IMR-90 (cell line): ENCODE results near the gene RHO. TPM values are rescaled to one million over a fixed set of nuclear protein-coding genes. Genes with fewer than 3 reads are reported as not detected.

Experiments used
- ATAC-seq: fragments of 200-7000 bp; cut with Tn5 transposase; 2 replicates; pipeline ENCODE4 v1.9.1; 2020; ENCODE audit warnings: low read depth, mild to moderate bottlenecking, moderate library complexity
- BruUV-seq: library from RNA; stranded (reverse); fragments of 400-500 nt; replicated peaks from 2 replicates; lab custom pipeline; 2021; lab: Mats Ljungman, UMichigan
- CTCF ChIA-PET: fragments of 300-600 bp; formaldehyde crosslinking; extraction: SDS; loops from one replicate; lab custom pipeline; 2021; ENCODE audit warnings: antibody characterized with exemption; lab: Yijun Ruan, JAX
- POLR2A ChIA-PET: fragments of 300-600 bp; sonication (Branson Sonifier 250); formaldehyde crosslinking; loops from one replicate; lab custom pipeline; 2022; ENCODE audit warnings: antibody characterized with exemption; ENCODE audit not compliant: unreplicated experiment; lab: Charles Lee
- DNase-seq: peaks from one replicate; pipeline ENCODE4 v3.0.0; 2013
- H2AFZ ChIP-seq: replicated peaks from 2 replicates; pipeline ENCODE3; 2013; ENCODE audit warnings: low read length, mild to moderate bottlenecking; ENCODE audit not compliant: poor library complexity
- H2AK5ac ChIP-seq: 2 replicates; pipeline ENCODE4 v1.6.1; 2013; ENCODE audit warnings: low read depth, low read length, inconsistent platforms
- H2AK9ac ChIP-seq: replicated peaks from 2 replicates; pipeline ENCODE3; 2013; ENCODE audit warnings: mild to moderate bottlenecking, low read depth, low read length, moderate library complexity; ENCODE audit not compliant: poor library complexity
- H2BK120ac ChIP-seq: 2 replicates; pipeline ENCODE4 v1.6.1; 2013; ENCODE audit warnings: low read depth, low read length, inconsistent platforms
- H2BK15ac ChIP-seq: 3 replicates; pipeline ENCODE4 v1.6.1; 2013; ENCODE audit warnings: low read depth, low read length, inconsistent platforms
- H2BK20ac ChIP-seq: 2 replicates; pipeline ENCODE4 v1.6.1; 2013; ENCODE audit warnings: low read depth, mild to moderate bottlenecking, inconsistent platforms, low read length, moderate library complexity
- H2BK5ac ChIP-seq: 2 replicates; pipeline ENCODE4 v1.6.1; 2013; ENCODE audit warnings: mild to moderate bottlenecking, low read depth, low read length, inconsistent platforms; ENCODE audit not compliant: poor library complexity, severe bottlenecking
- H3K14ac ChIP-seq: replicated peaks from 2 replicates; pipeline ENCODE4 v1.6.1; 2013; ENCODE audit warnings: low read depth, low read length, inconsistent platforms
- H3K18ac ChIP-seq: 2 replicates; pipeline ENCODE4 v1.6.1; 2013; ENCODE audit warnings: low read depth, low read length, control low read depth
- H3K23ac ChIP-seq: 2 replicates; pipeline ENCODE4 v1.6.1; 2013; ENCODE audit warnings: low read depth, low read length, inconsistent platforms
- H3K27ac ChIP-seq: 2 replicates; pipeline ENCODE4 v1.5.1; 2013; ENCODE audit warnings: mild to moderate bottlenecking, control low read depth, low read length; ENCODE audit not compliant: insufficient read depth
- H3K27me3 ChIP-seq: 2 replicates; pipeline ENCODE4 v1.6.1; 2013; ENCODE audit warnings: low read length; ENCODE audit not compliant: control insufficient read depth, insufficient read depth
- H3K36me3 ChIP-seq: 2 replicates; pipeline ENCODE4 v1.6.1; 2013; ENCODE audit warnings: low read length, mixed read lengths; ENCODE audit not compliant: control insufficient read depth, insufficient read depth
- H3K4ac ChIP-seq: 2 replicates; pipeline ENCODE4 v1.6.1; 2013; ENCODE audit warnings: low read depth, low read length, inconsistent platforms
- H3K4me1 ChIP-seq: 2 replicates; pipeline ENCODE4 v1.6.1; 2013; ENCODE audit warnings: low read length, mixed read lengths; ENCODE audit not compliant: control insufficient read depth, insufficient read depth
- H3K4me2 ChIP-seq: 2 replicates; pipeline ENCODE4 v1.6.1; 2013; ENCODE audit warnings: low read depth, mild to moderate bottlenecking, control low read depth, low read length, moderate library complexity
- H3K4me3 ChIP-seq: 2 replicates; pipeline ENCODE4 v1.5.1; 2013; ENCODE audit warnings: low read depth, mild to moderate bottlenecking, control low read depth, low read length, moderate library complexity; ENCODE audit not compliant: insufficient read depth
- H3K56ac ChIP-seq: 2 replicates; pipeline ENCODE4 v1.6.1; 2013; ENCODE audit warnings: low read length, inconsistent platforms; ENCODE audit not compliant: insufficient read depth; ENCODE audit errors: extremely low read depth
- H3K79me1 ChIP-seq, 2 experiments: 2 replicates each; pipeline ENCODE4 v1.6.1; 2013; ENCODE audit warnings: low read length in 2 of 2, inconsistent platforms in 1 of 2, low read depth in 1 of 2
- H3K9ac ChIP-seq: 2 replicates; pipeline ENCODE4 v1.6.1; 2013; ENCODE audit warnings: low read depth, low read length, control low read depth
- H3K9me1 ChIP-seq: 2 replicates; pipeline ENCODE4 v1.6.1; 2013; ENCODE audit warnings: low read length, inconsistent platforms; ENCODE audit not compliant: insufficient read depth
- H3K9me3 ChIP-seq: 2 replicates; pipeline ENCODE4 v1.6.1; 2013; ENCODE audit warnings: low read length; ENCODE audit not compliant: control insufficient read depth, insufficient read depth
- H4K20me1 ChIP-seq: 2 replicates; pipeline ENCODE4 v1.6.1; 2013; ENCODE audit warnings: low read length, inconsistent platforms; ENCODE audit not compliant: insufficient read depth
- H4K5ac ChIP-seq: 2 replicates; pipeline ENCODE4 v1.6.1; 2013; ENCODE audit warnings: mild to moderate bottlenecking, low read depth, low read length, control low read depth
- H4K8ac ChIP-seq, 2 experiments: 2 replicates each; pipeline ENCODE4 v1.6.1; 2013; ENCODE audit warnings: low read depth in 2 of 2, low read length in 2 of 2, control low read depth in 1 of 2, inconsistent platforms in 1 of 2
- H4K91ac ChIP-seq: 2 replicates; pipeline ENCODE4 v1.6.1; 2013; ENCODE audit warnings: low read depth, low read length, inconsistent platforms; ENCODE audit not compliant: insufficient read depth
- CEBPB ChIP-seq: IDR thresholded peaks from 2 replicates; pipeline ENCODE4 v1.6.1; 2012; ENCODE audit warnings: low read depth, low read length, improper control_type of control experiment
- CHD1 ChIP-seq: IDR thresholded peaks from 2 replicates; pipeline ENCODE4 v1.6.1; 2012; ENCODE audit warnings: low read depth, low read length, improper control_type of control experiment
- FOS ChIP-seq: fragments of 150-350 bp; IDR thresholded peaks from 2 replicates; pipeline ENCODE4 v1.6.1; 2016; ENCODE audit warnings: low read depth, low read length
- POLR2A ChIP-seq: IDR thresholded peaks from 2 replicates; pipeline ENCODE4 v1.6.1; 2012; ENCODE audit warnings: mild to moderate bottlenecking, low read depth, low read length
- SMC3 ChIP-seq: fragments of 150-350 bp; IDR thresholded peaks from 2 replicates; pipeline ENCODE4 v1.6.1; 2016; ENCODE audit warnings: low read depth, mild to moderate bottlenecking, antibody characterized with exemption, low read length, moderate library complexity
- WGBS, 2 experiments: methylation state at CpG; one replicate each; pipeline versions ENCODE4 v1.1.5 to v1.1.7; 2013; ENCODE audit warnings: missing lambda C conversion rate in 2 of 2; ENCODE audit not compliant: insufficient read length in 1 of 2; ENCODE audit errors: extremely low coverage in 2 of 2; 5-methylcytosine and 5-hydroxymethylcytosine counted together
- dilution Hi-C: fragments of 300-500 bp; cut with HindIII; formaldehyde crosslinking; loops from one replicate; pipeline ENCODE4 v1.14.3; 2018; ENCODE audit warnings: low sequenced_read_pairs; ENCODE audit not compliant: unreplicated experiment
- in situ Hi-C: fragments of 300-500 bp; cut with MboI; formaldehyde crosslinking; loops from 3 replicates; pipeline ENCODE4 v1.14.3; 2019; ENCODE audit warnings: low sequenced_read_pairs, inconsistent platforms, mixed read lengths
- intact Hi-C: fragments of 100-400 bp; cut with micrococcal nuclease; formaldehyde crosslinking; loops from 2 replicates; pipeline ENCODE4 v1.10.0; 2022
- polyA plus RNA-seq, 3 experiments: library from polyadenylated mRNA; depleted of rRNA; stranded (reverse); fragments of >200 nt; gene quantifications; 2 replicates each; pipeline ENCODE4 v1.2.3, GENCODE V29; 2012; ENCODE audit warnings: low replicate concordance in 1 of 3
- total RNA-seq: library from RNA; depleted of rRNA; stranded (reverse); fragments of >200 nt; gene quantifications from 2 replicates; pipeline ENCODE4 v1.2.3, GENCODE V29; 2012

Gene RHO
- total and polyA plus RNA-seq, 2 of the 4 experiments (the other 2 are of a cell fraction) = not detected

DNA sequence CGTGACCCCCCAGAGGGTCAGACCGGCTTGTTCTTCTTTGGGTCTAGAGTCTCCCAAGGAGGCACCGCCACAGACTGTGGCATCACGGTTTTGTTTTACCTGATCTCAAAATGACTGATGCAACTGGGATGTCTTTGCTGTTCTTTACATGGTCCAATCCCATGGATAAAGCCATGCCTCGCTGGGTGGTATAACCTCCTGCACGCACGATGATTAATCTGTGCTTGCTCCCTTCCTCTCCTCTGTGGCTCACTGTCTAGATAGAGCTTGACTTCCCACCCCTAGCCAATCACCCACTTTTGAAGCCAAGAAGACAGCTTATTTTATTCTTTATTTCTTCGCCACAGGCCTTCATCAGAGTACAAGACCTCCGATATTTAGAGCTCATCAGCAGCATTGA, 36.6 kb upstream of the RHO start:
- in situ Hi-C loops = loop anchor here (5.0 kb wide), 3 partner anchors 111 to 436 kb away; no protein-coding TSS in a partner anchor
- 64% methylated on average over 7 of the region's 9 CpGs; no CpG with 5 or more reads in 1 of the 2 experiments for WGBS, 2 experiments
- peaks cover 28% of the 10 kb centered on the region for H3K9me1 ChIP-seq
- CTCF ChIA-PET = no interaction called here
- peak overlapping the region; percentile 93 for H4K91ac ChIP-seq
- H3K18ac ChIP-seq = peak overlapping the region; percentile 53
- no peaks in the 10 kb centered on the region for H3K27me3 ChIP-seq
- no peak overlapping the region for H3K4me3 ChIP-seq
- intact Hi-C loops = no loop called here
- peak; percentile 10; the same call in 1 of the 2 replicates for ATAC-seq
- H2AFZ ChIP-seq = peak overlapping the region; percentile 53
- peak overlapping the region; percentile 92 for H3K4ac ChIP-seq
- H2AK5ac ChIP-seq = peak overlapping the region; percentile 100
- dilution Hi-C loops = no loop called here
- peak overlapping the region; percentile 95 for H2BK5ac ChIP-seq
- peak; percentile 85 for DNase-seq
- H2BK20ac ChIP-seq = peak overlapping the region; percentile 91
- no peaks in the 10 kb centered on the region for H3K9me3 ChIP-seq
- peak overlapping the region; percentile 84 to 87 for H4K8ac ChIP-seq
- peak overlapping the region; percentile 96 for H2BK120ac ChIP-seq
- H3K23ac ChIP-seq = peak overlapping the region; percentile 91
- peak overlapping the region; percentile 46 for H4K5ac ChIP-seq
- peak overlapping the region; percentile 85 for H3K14ac ChIP-seq
- H3K4me1 ChIP-seq = peaks cover 31% of the 10 kb centered on the region
- no peaks in the 10 kb centered on the region for H4K20me1 ChIP-seq
- H3K4me2 ChIP-seq = no peak overlapping the region
- H3K9ac ChIP-seq = no peak overlapping the region; the same call in 1 of the 2 replicates
- H3K56ac ChIP-seq = 0 out of 2 replicates have a peak overlapping the region, but pooled peaks have one; percentile 14
- H3K36me3 ChIP-seq = 0 out of 2 replicates have a peak, but pooled peaks cover 3% of the 10 kb centered on the region
- peak overlapping the region; percentile 96; the same call in 1 of the 3 replicates for H2BK15ac ChIP-seq
- no TSS peak for BruUV-seq
- H3K27ac ChIP-seq = peak overlapping the region; percentile 54
- H3K79me1 ChIP-seq = peaks cover 2 to 46% of the 10 kb centered on the region in 2 experiments; a peak in 2 of 4 replicates
- POLR2A ChIA-PET = no interaction called here
- TF ChIP-seq CHD1 (no peak), FOS (peak; percentile 63), SMC3 (0 out of 2 replicates have a peak, but pooled peaks have one; percentile 5), CEBPB (peak; percentile 66), POLR2A (peak; percentile 49; the same call in 1 of the 2 replicates)
- no peak overlapping the region for H2AK9ac ChIP-seq
